Tibial artery (tissue), 4 donors: Measurements from ENCODE around the gene ANP32E.
"Not testable (repeated sequence)": the region's sequence is repeated elsewhere in the genome, so short reads cannot be mapped to it uniquely, and the experiment has no call there.

Experiments used
- DNase-seq, 2 donors: peaks; one replicate each; pipeline ENCODE4 v3.0.0-alpha.2; 2019
- H3K27ac ChIP-seq, 2 donors: fragments of 200-600 bp; sonication (generic) in 1 of 2; 1 replicate in 1 of 2; 2 replicates in 1 of 2; pipeline ENCODE4 v1.5.1; 2018 to 2019; ENCODE audit warnings: mild to moderate bottlenecking in 1 of 2
- H3K27me3 ChIP-seq, 2 donors: fragments of 200-600 bp; sonication (generic) in 1 of 2; one replicate each; pipeline versions ENCODE4 v1.5.1 to v1.6.0; 2016 to 2019
- H3K36me3 ChIP-seq, 3 donors: fragments of 200-600 bp; sonication (generic) in 2 of 3; one replicate each; pipeline ENCODE4 v1.5.1; 2016 to 2019; ENCODE audit warnings: mild to moderate bottlenecking in 2 of 3
- H3K4me1 ChIP-seq, 4 donors: fragments of 200-600 bp; sonication (generic) in 2 of 4; 1 replicate in 3 of 4; 2 replicates in 1 of 4; pipeline ENCODE4 v1.5.1; 2016 to 2019
- H3K4me3 ChIP-seq, 2 donors: fragments of 200-600 bp; sonication (generic) in 1 of 2; 1 replicate in 1 of 2; 2 replicates in 1 of 2; pipeline ENCODE4 v1.5.1; 2018 to 2019; ENCODE audit warnings: mild to moderate bottlenecking in 2 of 2
- H3K9me3 ChIP-seq, 3 donors: fragments of 200-600 bp; sonication (generic) in 1 of 3; one replicate each; pipeline ENCODE4 v1.5.1; 2016 to 2019
- intact Hi-C: fragments of 100-400 bp; cut with DNase I; formaldehyde crosslinking; loops from one replicate; pipeline ENCODE4 v1.15.0; 2023; ENCODE audit warnings: low total_unique reads
- TF ChIP-seq, protein P1 (sequence below), 2 experiments: fragments of 200-600 bp in 1 of 2; fragments of 450-650 bp in 1 of 2; IDR thresholded peaks; one replicate each; pipeline ENCODE4 v1.5.1; 2017 to 2019; ENCODE audit warnings: antibody characterized with exemption in 2 of 2, mild to moderate bottlenecking in 1 of 2, moderate library complexity in 1 of 2

ANP32E gene

DNA sequence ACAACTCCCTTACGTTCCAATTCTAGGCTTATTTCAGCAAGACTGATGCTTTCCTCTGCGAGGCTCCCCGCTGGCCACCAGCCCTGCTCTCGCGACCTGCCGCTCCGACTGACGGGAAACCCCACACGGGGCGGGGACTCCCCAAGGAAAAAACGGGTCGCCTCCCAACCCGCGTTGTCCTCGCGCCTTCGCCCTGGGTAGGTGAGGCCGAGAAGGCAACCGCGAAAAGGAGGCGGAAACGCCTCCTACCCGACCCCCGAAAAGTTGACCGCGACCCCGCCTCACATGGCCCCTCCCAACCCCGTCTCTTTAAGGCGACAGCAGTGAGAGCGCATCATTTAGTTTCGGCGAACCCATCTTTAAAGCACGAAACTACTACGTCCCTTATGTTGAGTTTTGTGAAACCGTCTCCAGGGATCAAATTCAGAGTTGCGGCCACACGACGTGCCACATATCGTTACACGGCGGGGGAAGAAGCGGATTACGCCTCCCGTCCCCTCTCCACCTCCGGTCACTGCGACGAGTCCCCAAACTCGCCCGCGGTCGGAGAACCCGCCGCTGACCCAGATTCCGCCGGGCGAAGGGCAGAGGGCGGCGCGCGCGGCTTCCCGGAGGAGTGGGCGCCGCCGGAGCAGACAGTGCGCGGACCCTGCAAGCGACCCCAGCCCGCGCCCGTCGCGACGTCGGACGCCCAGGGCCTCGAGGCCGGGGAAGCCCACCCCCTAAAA lies 1.2 kb downstream of the ANP32E start:
- peak; percentile 81 to 94 for DNase-seq
- Histone ChIP-seq H3K4me3 (peak overlapping the region; percentile 81 to 92), H3K9me3 (no peaks in the 10 kb centered on the region), H3K27ac (peak overlapping the region; percentile 97 to 99), H3K36me3 (peaks cover 0 to 12% (median 4%) of the 10 kb centered on the region in 3 donors), H3K4me1 (peaks cover 0 to 17% (median 11%) of the 10 kb centered on the region in 4 donors), H3K27me3 (no peaks in the 10 kb centered on the region)
- TF ChIP-seq, protein P1, sequence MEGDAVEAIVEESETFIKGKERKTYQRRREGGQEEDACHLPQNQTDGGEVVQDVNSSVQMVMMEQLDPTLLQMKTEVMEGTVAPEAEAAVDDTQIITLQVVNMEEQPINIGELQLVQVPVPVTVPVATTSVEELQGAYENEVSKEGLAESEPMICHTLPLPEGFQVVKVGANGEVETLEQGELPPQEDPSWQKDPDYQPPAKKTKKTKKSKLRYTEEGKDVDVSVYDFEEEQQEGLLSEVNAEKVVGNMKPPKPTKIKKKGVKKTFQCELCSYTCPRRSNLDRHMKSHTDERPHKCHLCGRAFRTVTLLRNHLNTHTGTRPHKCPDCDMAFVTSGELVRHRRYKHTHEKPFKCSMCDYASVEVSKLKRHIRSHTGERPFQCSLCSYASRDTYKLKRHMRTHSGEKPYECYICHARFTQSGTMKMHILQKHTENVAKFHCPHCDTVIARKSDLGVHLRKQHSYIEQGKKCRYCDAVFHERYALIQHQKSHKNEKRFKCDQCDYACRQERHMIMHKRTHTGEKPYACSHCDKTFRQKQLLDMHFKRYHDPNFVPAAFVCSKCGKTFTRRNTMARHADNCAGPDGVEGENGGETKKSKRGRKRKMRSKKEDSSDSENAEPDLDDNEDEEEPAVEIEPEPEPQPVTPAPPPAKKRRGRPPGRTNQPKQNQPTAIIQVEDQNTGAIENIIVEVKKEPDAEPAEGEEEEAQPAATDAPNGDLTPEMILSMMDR (IDR thresholded peaks at IDR 0.05), result no peak
- intact Hi-C loops, result no loop called here

DNA sequence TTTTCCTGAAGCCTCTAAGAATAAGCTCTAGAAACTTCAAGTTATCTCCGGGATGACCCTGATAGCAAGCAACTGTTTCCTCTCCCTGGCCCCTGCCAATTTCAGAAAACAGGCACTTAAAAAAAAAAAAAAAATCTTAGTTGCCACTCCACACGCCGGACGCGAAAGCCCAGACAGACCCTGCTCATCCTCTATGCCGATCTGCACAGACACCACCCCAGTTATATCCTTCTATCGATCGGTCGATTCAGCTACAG lies 1.7 kb downstream of the ANP32E start:
- Histone ChIP-seq H3K27me3 (no peaks in the 10 kb centered on the region), H3K9me3 (no peaks in the 10 kb centered on the region), H3K36me3 (peaks cover 0 to 17% (median 9%) of the 10 kb centered on the region in 3 donors), H3K27ac (peak overlapping the region; percentile 97 to 99), H3K4me3 (peak overlapping the region; percentile 81 to 92), H3K4me1 (peaks cover 0 to 17% (median 11%) of the 10 kb centered on the region in 4 donors)
- intact Hi-C loops, result no loop called here
- TF ChIP-seq, protein P1 (IDR thresholded peaks at IDR 0.05), result no peak
- peak in 1 of 2 donors; percentile 32 for DNase-seq

DNA sequence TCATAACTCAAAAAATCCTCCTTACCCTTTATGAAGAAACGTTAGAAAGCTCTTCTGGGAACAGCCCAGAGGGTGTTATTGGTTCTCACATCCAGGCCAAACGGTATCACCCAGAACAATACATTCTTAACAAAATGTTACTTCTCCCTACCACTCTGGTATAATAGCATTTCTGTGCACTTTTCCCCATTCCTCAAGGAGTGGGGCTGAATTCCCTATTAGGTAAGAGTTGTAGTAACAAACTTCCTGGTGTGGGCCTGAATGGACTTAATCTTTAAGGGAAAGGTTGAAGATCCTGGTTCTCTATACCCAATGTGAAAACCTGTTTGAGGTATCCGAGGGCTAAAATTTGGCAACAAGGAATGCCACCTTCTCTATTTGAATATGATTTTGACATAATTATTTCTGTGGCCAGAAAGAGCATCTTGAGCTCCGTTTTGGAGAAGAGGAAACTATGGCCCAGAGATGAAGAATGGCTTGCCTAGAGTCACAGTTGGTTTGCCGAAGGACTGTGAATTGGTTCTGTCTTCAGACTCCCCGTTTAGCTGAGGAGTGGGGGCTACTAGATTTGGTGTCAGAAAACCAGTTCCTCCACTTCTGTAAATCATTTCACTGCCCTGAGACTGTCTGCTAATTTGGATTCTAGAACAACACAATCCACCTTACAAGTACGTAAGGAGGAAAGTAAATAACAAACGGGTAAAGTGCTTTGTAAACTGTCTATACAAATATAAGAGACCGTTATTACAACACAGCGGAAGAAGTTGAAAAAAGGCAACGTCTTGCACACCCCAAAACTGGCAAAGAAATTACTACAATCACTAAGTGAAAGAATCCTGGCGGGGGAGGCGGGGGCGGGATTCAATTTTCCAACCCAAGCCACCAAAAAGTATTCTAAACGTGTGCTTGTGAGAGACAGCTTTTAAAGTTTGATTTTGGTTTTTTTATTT lies 2.3 kb downstream of the ANP32E start:
- peak overlapping the region; percentile 81 to 92 for H3K4me3 ChIP-seq
- H3K27ac ChIP-seq, result peak overlapping the region; percentile 97 to 99
- peaks cover 0 to 17% (median 10%) of the 10 kb centered on the region in 3 donors for H3K36me3 ChIP-seq
- TF ChIP-seq, protein P1 (IDR thresholded peaks at IDR 0.05), result no peak
- no peaks in the 10 kb centered on the region for H3K9me3 ChIP-seq
- DNase-seq, result peak in 1 of 2 donors; percentile 67
- no peaks in the 10 kb centered on the region for H3K27me3 ChIP-seq
- intact Hi-C loops, result no loop called here
- H3K4me1 ChIP-seq, result peaks cover 0 to 17% (median 11%) of the 10 kb centered on the region in 4 donors

DNA sequence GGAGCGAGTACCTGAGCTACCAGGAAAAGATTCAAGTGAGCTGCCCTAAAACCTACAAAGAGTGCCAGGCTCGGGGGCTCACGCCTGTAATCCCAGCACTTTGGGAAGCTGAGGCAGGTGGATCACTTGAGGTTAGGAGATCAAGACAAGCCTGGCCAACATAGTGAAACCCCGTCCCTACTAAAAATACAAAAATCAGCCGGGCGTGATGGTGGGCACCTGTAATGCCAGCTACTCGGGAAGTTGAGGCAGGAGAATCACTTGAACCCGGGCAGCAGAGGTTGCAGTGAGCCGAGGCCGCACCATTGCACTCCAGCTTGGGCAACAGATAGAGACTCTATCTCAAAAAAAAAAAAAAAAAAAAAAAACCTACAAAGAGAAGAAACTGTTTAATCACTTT lies 3.0 kb downstream of the ANP32E start:
- H3K27me3 ChIP-seq, DNase-seq, H3K9me3 ChIP-seq, H3K4me3 ChIP-seq, intact Hi-C loops: not testable (repeated sequence)
- H3K4me1 ChIP-seq, result peaks cover 0 to 17% (median 11%) of the 10 kb centered on the region in 4 donors
- H3K27ac ChIP-seq, result peak overlapping the region in 1 of 2 donors; percentile 99
- H3K36me3 ChIP-seq, result peaks cover 0 to 23% (median 10%) of the 10 kb centered on the region in 3 donors

DNA sequence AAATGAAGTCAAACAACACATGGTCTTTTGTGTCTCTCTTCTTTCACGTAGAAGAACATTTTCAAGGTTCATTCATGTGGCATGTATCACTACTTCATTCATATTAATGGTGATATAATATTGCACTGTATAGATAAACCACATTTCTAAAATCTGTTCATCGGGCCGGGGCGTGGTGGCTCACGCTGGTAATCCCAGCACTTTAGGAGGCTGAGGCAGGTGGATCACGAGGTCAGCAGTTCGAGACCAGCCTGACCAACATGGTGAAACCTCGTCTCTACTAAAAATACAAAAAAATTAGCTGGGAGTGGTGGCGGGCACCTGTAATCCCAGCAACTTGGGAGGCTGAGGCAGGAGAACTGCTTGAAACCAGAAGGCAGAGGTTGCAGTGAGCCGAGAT lies 7.7 kb downstream of the ANP32E start:
- H3K4me3 ChIP-seq, H3K4me1 ChIP-seq, intact Hi-C loops, H3K27ac ChIP-seq, H3K27me3 ChIP-seq, H3K9me3 ChIP-seq: not testable (repeated sequence)
- peak in 1 of 2 donors; percentile 34 for DNase-seq
- H3K36me3 ChIP-seq, result peaks cover 27 to 70% (median 46%) of the 10 kb centered on the region in 3 donors

DNA sequence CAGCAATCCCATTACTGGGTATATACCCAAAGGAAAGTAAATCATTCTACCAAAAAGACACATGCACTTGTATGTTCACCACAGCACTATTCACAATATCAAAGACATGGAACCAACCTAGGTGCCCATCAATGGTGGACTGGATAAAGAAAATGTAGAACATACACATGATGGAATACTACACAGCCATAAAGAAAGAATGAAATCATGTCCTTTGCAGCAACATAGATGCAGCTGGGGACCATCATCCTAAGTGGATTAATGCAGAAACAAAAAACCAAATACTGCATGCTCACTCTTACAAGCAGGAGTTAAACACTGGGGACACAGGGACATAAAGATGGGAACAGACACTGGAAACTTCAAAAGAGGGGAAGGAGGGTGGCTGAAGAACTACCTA lies 8.7 kb downstream of the ANP32E start:
- DNase-seq, result no peak
- Histone ChIP-seq H3K4me1 (no peaks in the 10 kb centered on the region), H3K9me3 (no peaks in the 10 kb centered on the region), H3K27ac (no peak overlapping the region), H3K4me3 (no peak overlapping the region), H3K36me3 (peaks cover 27 to 78% (median 46%) of the 10 kb centered on the region in 3 donors), H3K27me3 (no peaks in the 10 kb centered on the region)
- intact Hi-C loops, result no loop called here
- TF ChIP-seq, protein P1 (IDR thresholded peaks at IDR 0.05), result no peak
